K562 (cell line): ENCODE results near the gene PRMT7. TPM values are rescaled to one million over a fixed set of nuclear protein-coding genes. Genes with fewer than 3 reads are reported as not detected.

Experiments used
- ATAC-seq: fragments of 200-7000 bp; cut with Tn5 transposase; 3 replicates; pipeline ENCODE4 v1.9.1; 2020; ENCODE audit warnings: moderate library complexity
- BruUV-seq: library from RNA; stranded (reverse); fragments of 400-500 nt; replicated peaks from 2 replicates; lab custom pipeline; 2021; lab: Mats Ljungman, UMichigan
- CTCF ChIA-PET: fragments of 300-600 bp; formaldehyde crosslinking; extraction: SDS; loops from one replicate; lab custom pipeline; 2021; ENCODE audit warnings: low intra/inter-chr PET ratio; lab: Yijun Ruan, JAX
- POLR2A ChIA-PET: fragments of 300-600, 350-650 bp; sonication (Branson Sonifier 250); formaldehyde crosslinking; extraction: SDS; loops from one replicate; lab custom pipeline; 2021; ENCODE audit warnings: antibody characterized with exemption, inconsistent platforms; lab: Yijun Ruan, JAX
- DNase-seq, 4 experiments: peaks; one replicate each; pipeline versions ENCODE4 v3.0.0 to v3.0.0-alpha.2; 2011 to 2018; ENCODE audit warnings: low spot score in 3 of 4, mixed read lengths in 3 of 4; ENCODE audit errors: extremely low read depth in 1 of 4
- FAIRE-seq: peaks from 2 replicates; lab custom pipeline; 2011; peaks lifted over from hg19 to GRCh38; lab: Jason Lieb, UNC
- H2AFZ ChIP-seq: 2 replicates; pipeline ENCODE4 v1.6.0; 2011; ENCODE audit warnings: low read depth, low read length, control low read depth, inconsistent platforms
- H3K27ac ChIP-seq: fragments of 200-600 bp; 3 replicates; pipeline ENCODE4 v1.8.0; 2011; ENCODE audit warnings: low read depth, mild to moderate bottlenecking, control low read depth, inconsistent platforms, low read length, moderate library complexity, mixed read lengths; ENCODE audit errors: extremely low read depth
- H3K27me3 ChIP-seq, 2 experiments: fragments of 300-600 bp in 1 of 2; 2 replicates in 1 of 2; 3 replicates in 1 of 2; pipeline versions ENCODE4 v1.6.0 to v1.8.0; 2011; ENCODE audit warnings: inconsistent platforms in 2 of 2, low read length in 2 of 2, mild to moderate bottlenecking in 1 of 2, mixed read lengths in 1 of 2, moderate library complexity in 1 of 2; ENCODE audit not compliant: control insufficient read depth in 2 of 2, insufficient read depth in 2 of 2
- H3K36me3 ChIP-seq: fragments of 300-600 bp; 3 replicates; pipeline ENCODE4 v1.8.0; 2011; ENCODE audit warnings: mild to moderate bottlenecking, low read length, inconsistent platforms; ENCODE audit not compliant: control insufficient read depth, insufficient read depth
- H3K4me1 ChIP-seq, 2 experiments: fragments of 200-600 bp in 1 of 2; replicated peaks in 1 of 2; 2 replicates in 1 of 2; 3 replicates in 1 of 2; pipeline versions ENCODE4 v1.5.1 to v1.8.0; 2011; ENCODE audit warnings: inconsistent platforms in 2 of 2, low read length in 2 of 2, mild to moderate bottlenecking in 1 of 2, mixed read lengths in 1 of 2, moderate library complexity in 1 of 2; ENCODE audit not compliant: control insufficient read depth in 2 of 2, insufficient read depth in 2 of 2
- H3K4me2 ChIP-seq: 2 replicates; pipeline ENCODE4 v1.6.1; 2011; ENCODE audit warnings: low read length, control low read depth, inconsistent platforms, mixed read lengths; ENCODE audit not compliant: insufficient read depth
- H3K4me3 ChIP-seq: fragments of 200-600 bp; sonication (generic), shearing (Covaris generic); 2 replicates; pipeline ENCODE4 v1.5.1; 2016; ENCODE audit warnings: control low read depth, inconsistent platforms
- H3K79me2 ChIP-seq: fragments of 200-600 bp; 3 replicates; pipeline ENCODE4 v1.8.0; 2011; ENCODE audit warnings: low read length, inconsistent platforms; ENCODE audit not compliant: control insufficient read depth, insufficient read depth
- H3K9ac ChIP-seq, 2 experiments: 2 replicates each; pipeline versions ENCODE4 v1.6.0 to v1.6.1; 2011; ENCODE audit warnings: low read depth in 2 of 2, low read length in 2 of 2, control low read depth in 1 of 2, inconsistent platforms in 1 of 2, mild to moderate bottlenecking in 1 of 2, mixed read lengths in 1 of 2; ENCODE audit not compliant: insufficient read depth in 1 of 2
- H3K9me1 ChIP-seq: one replicate; pipeline ENCODE4 v1.6.0; 2011; ENCODE audit warnings: inconsistent platforms, mild to moderate bottlenecking, low read length, moderate library complexity; ENCODE audit not compliant: control insufficient read depth, insufficient read depth
- H3K9me3 ChIP-seq: replicated peaks from 2 replicates; pipeline ENCODE4 v1.5.1; 2011; ENCODE audit warnings: low read depth, low read length, inconsistent platforms; ENCODE audit not compliant: control insufficient read depth, insufficient read depth
- H4K20me1 ChIP-seq: replicated peaks from 2 replicates; pipeline ENCODE4 v1.6.1; 2011; ENCODE audit warnings: low read length, inconsistent platforms, mixed read lengths; ENCODE audit not compliant: control insufficient read depth, insufficient read depth
- MYBL2 ChIP-seq, 2 experiments: fragments of 450-650 bp in 1 of 2; sonication (generic) in 1 of 2; formaldehyde crosslinking in 1 of 2; IDR thresholded peaks; 2 replicates each; pipeline versions ENCODE4 v1.6.1 to v1.8.1; 2017 to 2022; ENCODE audit warnings: borderline replicate concordance in 1 of 2, inconsistent platforms in 1 of 2, low read depth in 1 of 2, mild to moderate bottlenecking in 1 of 2, missing genetic modification reagents in 1 of 2, moderate library complexity in 1 of 2
- NFIX ChIP-seq: fragments of 250-450 bp; sonication (Bioruptor Pico); IDR thresholded peaks from 2 replicates; pipeline ENCODE4 v1.4.0; 2020; ENCODE audit warnings: low read depth, mild to moderate bottlenecking, moderate library complexity
- POLR2G ChIP-seq: fragments of 200-400 bp; formaldehyde crosslinking; IDR thresholded peaks from 2 replicates; pipeline ENCODE4 v1.6.1; 2017; ENCODE audit warnings: low read depth, mild to moderate bottlenecking, antibody characterized with exemption, low read length, moderate library complexity
- POLR3A ChIP-seq: IDR thresholded peaks from 2 replicates; pipeline ENCODE4 v1.6.1; 2011; ENCODE audit warnings: borderline replicate concordance, mild to moderate bottlenecking, moderate library complexity; ENCODE audit not compliant: insufficient read length, insufficient read depth; ENCODE audit errors: extremely low read depth
- YBX1 ChIP-seq: fragments of 450-650 bp; IDR thresholded peaks from 2 replicates; pipeline ENCODE4 v1.7.1; 2016; ENCODE audit warnings: mild to moderate bottlenecking
- ZNF24 ChIP-seq: fragments of 450-650 bp; IDR thresholded peaks from 2 replicates; pipeline ENCODE4 v1.6.1; 2016
- WGBS: fragments of 100-300 bp; shearing (Covaris generic); methylation state at CpG from one replicate; pipeline ENCODE4 v1.1.6; 2016; ENCODE audit warnings: low coverage, mixed read lengths; ENCODE audit not compliant: insufficient coverage; ENCODE audit errors: missing lambda C conversion rate; 5-methylcytosine and 5-hydroxymethylcytosine counted together
- in situ Hi-C: fragments of 300-500 bp; cut with MboI; formaldehyde crosslinking; loops from 4 replicates; pipeline ENCODE4 v1.15.0; 2018; ENCODE audit warnings: inconsistent platforms, mixed read lengths
- intact Hi-C: fragments of 100-400 bp; cut with micrococcal nuclease; formaldehyde crosslinking; loops from 2 replicates; pipeline ENCODE4 v1.14.2; 2022
- polyA plus RNA-seq, 8 experiments: library from polyadenylated mRNA; depleted of rRNA in 4 of 8; stranded (reverse) in 5 of 8; unstranded in 3 of 8; fragments of >200 nt; fragmentation: Nextera tagmentation in 2 of 8; fragmentation: Illumina TruSeq in 1 of 8; extraction: Ambion mirVana in 2 of 8; extraction: Trizol in 1 of 8; gene quantifications; 2 replicates each; pipeline versions ENCODE4 v1.2.1 to v1.2.3, GENCODE V29; 2011 to 2014; ENCODE audit warnings: inconsistent platforms in 1 of 8, missing spikeins in 1 of 8
- total RNA-seq, 7 experiments: library from RNA; depleted of rRNA in 6 of 7; stranded (reverse); fragments of >200 nt in 6 of 7; fragmentation: Illumina TruSeq in 2 of 7; extraction: Trizol in 2 of 7; gene quantifications; 2 replicates each; pipeline versions ENCODE4 v1.2.1 to v1.2.3, GENCODE V29; 2011 to 2021; ENCODE audit warnings: low replicate concordance in 1 of 7
- TF ChIP-seq, protein P1 (sequence below), 2 experiments: fragments of 450-650 bp in 1 of 2; IDR thresholded peaks; 2 replicates each; pipeline ENCODE4 v1.6.1; 2011 to 2017; ENCODE audit warnings: low read depth in 2 of 2, antibody characterized with exemption in 1 of 2, borderline replicate concordance in 1 of 2, low read length in 1 of 2, mild to moderate bottlenecking in 1 of 2, mixed read lengths in 1 of 2; ENCODE audit not compliant: control insufficient read depth in 1 of 2
- TF ChIP-seq, protein P2 (sequence below): fragments of 450-650 bp; formaldehyde crosslinking; conservative IDR thresholded peaks from 2 replicates; pipeline ENCODE4 v1.4.0; 2022; ENCODE audit warnings: mild to moderate bottlenecking, missing genetic modification characterization

PRMT7 gene
- total and polyA plus RNA-seq, 9 of the 15 experiments (the other 6 are each of a cell fraction or from before 2014, with no cell fraction given), result 6.4 to 88.8 (median 73.1) TPM

DNA sequence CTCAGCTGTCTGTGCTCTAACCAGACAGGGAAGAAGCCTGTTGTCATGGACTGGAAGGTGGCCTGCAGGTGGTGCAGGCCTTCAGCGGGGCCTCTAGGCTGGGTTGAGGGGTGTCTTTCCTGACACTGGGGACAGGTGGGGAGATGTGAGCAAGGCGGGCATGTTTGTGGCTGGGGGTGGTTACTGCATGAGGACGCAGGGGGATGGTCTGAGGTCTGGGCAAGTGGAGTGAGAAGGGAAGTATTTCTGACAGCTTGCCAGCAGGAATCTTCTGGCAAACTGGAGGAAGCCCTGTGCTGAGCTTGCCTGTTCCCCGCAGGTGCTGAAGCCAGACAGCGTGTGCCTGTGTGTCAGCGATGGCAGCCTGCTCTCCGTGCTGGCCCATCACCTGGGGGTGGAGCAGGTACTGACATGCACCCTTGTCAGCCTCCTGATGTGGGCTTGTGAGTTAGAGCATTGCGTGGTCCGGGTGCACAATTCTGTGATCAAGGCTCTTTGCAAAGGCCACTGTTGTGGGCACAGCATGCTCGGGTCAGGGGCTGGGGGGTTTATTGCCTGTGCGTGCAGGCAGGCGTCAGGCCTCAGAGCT is 36.2 kb downstream of the PRMT7 start:
- Histone ChIP-seq H3K4me3 (no peak overlapping the region), H3K79me2 (no peaks in the 10 kb centered on the region), H3K27me3 (no peaks in the 10 kb centered on the region), H3K9ac (peak overlapping the region in 1 of 2 experiments; percentile 21; a peak in 1 of 4 replicates), H2AFZ (no peak overlapping the region), H3K9me1 (no peaks in the 10 kb centered on the region)
- no TSS peak for BruUV-seq
- intact Hi-C loops, result no loop called here
- FAIRE-seq, result no peak
- 97% methylated on average over 10 of the region's 12 CpGs for WGBS
- no peak for ATAC-seq
- TF ChIP-seq MYBL2 (IDR thresholded peaks at IDR 0.05; ENCODE audit: low read depth), result no peak
- TF ChIP-seq MYBL2 (CRISPR knock-in tag; IDR thresholded peaks at IDR 0.05; ENCODE audit: borderline replicate concordance), result no peak
- peak; percentile 7; the same call in 1 of the 2 replicates for TF ChIP-seq POLR2G
- TF ChIP-seq, all 486 proteins: peak for 1
- ChIA-PET CTCF (no interaction called here), POLR2A (interaction anchor here (0.7 to 1.2 kb wide), 2 partner anchors 9 to 26 kb away, joined by 3 read pairs; no protein-coding TSS in a partner anchor)
- Histone ChIP-seq H3K36me3 (peaks cover 92% of the 10 kb centered on the region), H3K9me3 (no peaks in the 10 kb centered on the region), H3K4me2 (no peak overlapping the region), H3K27ac (no peak overlapping the region), H4K20me1 (no peaks in the 10 kb centered on the region; the same call in 1 of the 2 replicates), H3K4me1 (peaks cover 3 to 6% of the 10 kb centered on the region in 2 experiments; a peak in 3 of 5 replicates)
- in situ Hi-C loops, result no loop called here
- DNase-seq, result no peak

GRCh38 chr16:68347605-68348004 is 36.8 kb downstream of the PRMT7 start:
- H3K4me2 ChIP-seq, result no peak overlapping the region
- intact Hi-C loops, result no loop called here
- H2AFZ ChIP-seq, result no peak overlapping the region
- H3K4me1 ChIP-seq, result peaks cover 3 to 6% of the 10 kb centered on the region in 2 experiments; a peak in 3 of 5 replicates
- in situ Hi-C loops, result no loop called here
- H3K36me3 ChIP-seq, result peaks cover 92% of the 10 kb centered on the region
- 84% methylated on average over 4 of the region's 4 CpGs for WGBS
- FAIRE-seq, result no peak
- BruUV-seq, result no TSS peak
- DNase-seq, result no peak
- no peaks in the 10 kb centered on the region for H3K9me1 ChIP-seq
- no peak overlapping the region for H3K9ac ChIP-seq
- H4K20me1 ChIP-seq, result no peaks in the 10 kb centered on the region; the same call in 1 of the 2 replicates
- H3K79me2 ChIP-seq, result no peaks in the 10 kb centered on the region
- ChIA-PET POLR2A (interaction anchor here (0.7 to 1.2 kb wide), 2 partner anchors 10 to 25 kb away, joined by 3 read pairs; no protein-coding TSS in a partner anchor), CTCF (no interaction called here)
- H3K4me3 ChIP-seq, result no peak overlapping the region
- H3K9me3 ChIP-seq, result no peaks in the 10 kb centered on the region
- no peak for ATAC-seq
- no peaks in the 10 kb centered on the region for H3K27me3 ChIP-seq
- H3K27ac ChIP-seq, result no peak overlapping the region
- TF ChIP-seq POLR3A (no peak), ZNF24 (no peak), YBX1 (no peak), NFIX (CRISPR knock-in tag) (no peak)
- TF ChIP-seq, protein P1, sequence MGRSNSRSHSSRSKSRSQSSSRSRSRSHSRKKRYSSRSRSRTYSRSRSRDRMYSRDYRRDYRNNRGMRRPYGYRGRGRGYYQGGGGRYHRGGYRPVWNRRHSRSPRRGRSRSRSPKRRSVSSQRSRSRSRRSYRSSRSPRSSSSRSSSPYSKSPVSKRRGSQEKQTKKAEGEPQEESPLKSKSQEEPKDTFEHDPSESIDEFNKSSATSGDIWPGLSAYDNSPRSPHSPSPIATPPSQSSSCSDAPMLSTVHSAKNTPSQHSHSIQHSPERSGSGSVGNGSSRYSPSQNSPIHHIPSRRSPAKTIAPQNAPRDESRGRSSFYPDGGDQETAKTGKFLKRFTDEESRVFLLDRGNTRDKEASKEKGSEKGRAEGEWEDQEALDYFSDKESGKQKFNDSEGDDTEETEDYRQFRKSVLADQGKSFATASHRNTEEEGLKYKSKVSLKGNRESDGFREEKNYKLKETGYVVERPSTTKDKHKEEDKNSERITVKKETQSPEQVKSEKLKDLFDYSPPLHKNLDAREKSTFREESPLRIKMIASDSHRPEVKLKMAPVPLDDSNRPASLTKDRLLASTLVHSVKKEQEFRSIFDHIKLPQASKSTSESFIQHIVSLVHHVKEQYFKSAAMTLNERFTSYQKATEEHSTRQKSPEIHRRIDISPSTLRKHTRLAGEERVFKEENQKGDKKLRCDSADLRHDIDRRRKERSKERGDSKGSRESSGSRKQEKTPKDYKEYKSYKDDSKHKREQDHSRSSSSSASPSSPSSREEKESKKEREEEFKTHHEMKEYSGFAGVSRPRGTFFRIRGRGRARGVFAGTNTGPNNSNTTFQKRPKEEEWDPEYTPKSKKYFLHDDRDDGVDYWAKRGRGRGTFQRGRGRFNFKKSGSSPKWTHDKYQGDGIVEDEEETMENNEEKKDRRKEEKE (IDR thresholded peaks at IDR 0.05; ENCODE audit: borderline replicate concordance in 1 of 2, control insufficient read depth in 1 of 2, low read depth in 2 of 2, low read length in 1 of 2), result no peak
- TF ChIP-seq, protein P2, sequence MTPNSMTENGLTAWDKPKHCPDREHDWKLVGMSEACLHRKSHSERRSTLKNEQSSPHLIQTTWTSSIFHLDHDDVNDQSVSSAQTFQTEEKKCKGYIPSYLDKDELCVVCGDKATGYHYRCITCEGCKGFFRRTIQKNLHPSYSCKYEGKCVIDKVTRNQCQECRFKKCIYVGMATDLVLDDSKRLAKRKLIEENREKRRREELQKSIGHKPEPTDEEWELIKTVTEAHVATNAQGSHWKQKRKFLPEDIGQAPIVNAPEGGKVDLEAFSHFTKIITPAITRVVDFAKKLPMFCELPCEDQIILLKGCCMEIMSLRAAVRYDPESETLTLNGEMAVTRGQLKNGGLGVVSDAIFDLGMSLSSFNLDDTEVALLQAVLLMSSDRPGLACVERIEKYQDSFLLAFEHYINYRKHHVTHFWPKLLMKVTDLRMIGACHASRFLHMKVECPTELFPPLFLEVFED (CRISPR knock-in tag), result no peak
